ENCODE measurements around the gene ALPG. TPM values are rescaled to one million over a fixed set of nuclear protein-coding genes. Genes with fewer than 3 reads are reported as not detected.
"Not testable (repeated sequence)": the region's sequence is repeated elsewhere in the genome, so short reads cannot be mapped to it uniquely, and the experiment has no call there.

Gene ALPG
- total RNA-seq, 1 experiment from 2014 or later: not detected

DNA sequence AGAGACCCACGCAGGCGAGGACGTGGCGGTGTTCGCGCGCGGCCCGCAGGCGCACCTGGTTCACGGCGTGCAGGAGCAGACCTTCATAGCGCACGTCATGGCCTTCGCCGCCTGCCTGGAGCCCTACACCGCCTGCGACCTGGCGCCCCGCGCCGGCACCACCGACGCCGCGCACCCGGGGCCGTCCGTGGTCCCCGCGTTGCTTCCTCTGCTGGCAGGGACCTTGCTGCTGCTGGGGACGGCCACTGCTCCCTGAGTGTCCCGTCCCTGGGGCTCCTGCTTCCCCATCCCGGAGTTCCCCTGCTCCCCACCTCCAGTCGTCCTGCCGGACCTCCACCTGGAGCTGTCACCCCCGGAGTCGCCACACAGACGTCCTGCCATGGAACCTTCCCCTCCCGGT lies 3.0 kb downstream of the ALPG start:
- not testable (repeated sequence) for H3K9me3 ChIP-seq, DNase-seq, H3K4me3 ChIP-seq, H3K36me3 ChIP-seq, H3K27me3 ChIP-seq

DNA sequence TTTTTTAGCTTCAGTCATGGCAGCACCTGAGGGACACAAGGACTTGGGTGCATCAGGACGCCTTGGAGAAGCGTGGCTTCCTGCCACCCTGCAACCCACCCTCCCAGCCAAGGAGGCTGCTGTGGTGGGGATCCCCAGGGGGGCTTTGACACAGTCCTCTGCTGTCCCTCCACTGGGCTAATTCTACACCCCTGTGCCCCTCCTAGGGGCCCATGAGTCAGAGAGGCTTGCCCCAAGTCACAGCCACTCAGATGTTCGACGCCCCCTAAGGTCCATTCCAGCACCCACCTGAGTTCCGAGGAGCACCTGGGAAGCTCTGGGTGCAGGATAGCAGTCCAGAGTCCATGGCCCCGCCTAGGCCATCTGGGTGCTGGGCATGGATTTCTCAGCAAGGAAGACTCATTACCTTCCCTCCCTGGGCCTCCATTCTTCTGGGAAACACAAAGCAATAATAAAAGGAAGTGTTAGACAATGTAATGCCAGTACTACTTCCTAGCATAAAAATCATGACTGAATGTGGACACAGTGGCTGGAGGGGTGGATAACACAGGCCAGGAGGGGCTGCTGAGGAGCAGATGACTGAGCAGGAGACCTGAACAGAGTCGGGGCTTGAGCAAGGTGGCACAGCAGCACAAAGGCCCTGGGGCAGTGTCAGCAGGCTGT lies 3.7 kb downstream of the ALPG start:
- H3K27me3 ChIP-seq: no peaks in the 10 kb centered on the region
- no peak for DNase-seq
- no peak overlapping the region for H3K4me3 ChIP-seq
- no peaks in the 10 kb centered on the region for H3K9me3 ChIP-seq
- no peaks in the 10 kb centered on the region for H3K36me3 ChIP-seq

DNA sequence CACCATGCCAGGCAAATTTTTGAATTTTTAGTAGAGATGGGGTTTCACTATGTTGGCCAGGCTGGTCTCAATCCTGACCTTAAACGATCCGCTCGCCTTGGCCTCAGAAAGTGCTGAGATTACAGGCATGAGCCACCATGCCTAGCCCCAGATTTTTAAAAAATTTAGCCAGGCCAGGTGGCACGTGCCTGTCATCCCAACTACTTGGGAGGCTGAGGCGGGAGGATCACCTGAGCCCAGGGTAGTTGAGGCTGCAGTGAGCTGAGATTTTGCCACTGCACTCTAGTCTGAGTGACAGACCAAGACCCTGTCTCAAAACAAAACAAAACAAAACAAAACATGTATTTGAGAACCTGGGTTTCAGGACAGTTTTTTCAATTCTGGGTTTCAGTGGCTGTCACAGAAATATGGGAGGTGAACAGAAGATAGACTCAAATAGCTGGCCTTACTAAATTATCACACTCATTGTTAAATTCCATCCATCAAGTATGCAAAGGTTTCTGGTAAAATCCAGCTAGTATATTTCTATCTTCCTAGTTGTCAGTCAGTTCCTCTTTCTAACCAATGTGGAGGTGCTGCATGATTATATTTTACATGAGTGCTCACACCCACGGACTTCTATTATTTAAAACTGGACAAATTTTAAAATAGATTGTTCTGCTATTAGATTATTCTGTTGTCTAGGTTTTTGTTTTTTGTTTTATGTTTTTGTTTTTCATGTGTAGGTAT lies 5.4 kb downstream of the ALPG start:
- Histone ChIP-seq H3K36me3 (no peaks in the 10 kb centered on the region), H3K9me3 (no peaks in the 10 kb centered on the region), H3K4me3 (no peak overlapping the region), H3K27me3 (no peaks in the 10 kb centered on the region)
- no peak for DNase-seq

DNA sequence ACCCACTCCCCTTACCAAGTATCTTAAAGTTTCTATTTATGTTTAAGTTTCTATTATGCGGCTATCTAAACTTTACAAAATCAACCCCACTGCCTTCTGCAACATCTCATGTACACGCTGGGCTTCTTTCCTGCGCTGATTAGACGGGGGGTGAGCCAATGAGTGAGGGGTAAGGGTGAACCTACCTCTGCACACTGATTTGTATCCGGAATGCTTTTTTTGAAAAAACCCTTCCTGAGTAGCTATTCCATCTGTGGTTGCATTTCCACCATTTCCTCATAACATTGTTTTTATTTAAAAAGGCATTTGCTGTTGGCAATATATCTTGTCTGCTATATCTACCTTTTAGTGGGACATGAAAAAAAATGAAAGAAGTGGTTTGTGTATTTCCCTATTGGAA lies 6.3 kb downstream of the ALPG start:
- H3K9me3 ChIP-seq: no peaks in the 10 kb centered on the region
- no peaks in the 10 kb centered on the region for H3K27me3 ChIP-seq
- H3K4me3 ChIP-seq: no peak overlapping the region
- no peak for DNase-seq
- no peaks in the 10 kb centered on the region for H3K36me3 ChIP-seq

DNA sequence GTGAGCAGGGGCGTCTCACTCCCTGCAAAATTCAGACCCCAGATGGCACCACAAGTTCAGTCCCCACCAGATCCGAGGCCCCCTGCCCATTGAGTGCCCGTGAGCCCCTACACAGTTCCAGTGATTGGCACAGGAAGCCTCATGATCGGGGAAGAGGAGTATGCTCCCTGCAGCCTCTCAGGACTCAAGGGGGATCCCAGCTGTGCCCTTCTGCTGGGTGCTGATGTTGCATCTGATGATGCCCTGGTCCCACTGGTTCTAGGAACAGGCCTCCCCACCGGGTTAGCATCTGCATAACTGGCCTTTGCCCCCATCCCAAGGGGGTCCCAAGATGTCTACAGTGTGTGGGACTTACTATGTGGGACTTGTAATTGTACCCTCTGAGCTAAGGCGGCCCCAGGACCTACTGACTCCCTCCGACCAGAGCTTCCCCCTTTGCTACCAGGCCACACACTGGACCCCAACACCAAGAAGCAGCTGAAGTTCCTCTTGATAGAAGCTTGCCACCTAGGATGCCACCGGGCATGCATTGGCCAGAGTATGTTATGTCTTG lies 8.6 kb downstream of the ALPG start:
- Histone ChIP-seq H3K27me3 (peaks cover 19% of the 10 kb centered on the region), H3K4me3 (no peak overlapping the region), H3K36me3 (no peaks in the 10 kb centered on the region), H3K9me3 (no peaks in the 10 kb centered on the region)
- DNase-seq: no peak

DNA sequence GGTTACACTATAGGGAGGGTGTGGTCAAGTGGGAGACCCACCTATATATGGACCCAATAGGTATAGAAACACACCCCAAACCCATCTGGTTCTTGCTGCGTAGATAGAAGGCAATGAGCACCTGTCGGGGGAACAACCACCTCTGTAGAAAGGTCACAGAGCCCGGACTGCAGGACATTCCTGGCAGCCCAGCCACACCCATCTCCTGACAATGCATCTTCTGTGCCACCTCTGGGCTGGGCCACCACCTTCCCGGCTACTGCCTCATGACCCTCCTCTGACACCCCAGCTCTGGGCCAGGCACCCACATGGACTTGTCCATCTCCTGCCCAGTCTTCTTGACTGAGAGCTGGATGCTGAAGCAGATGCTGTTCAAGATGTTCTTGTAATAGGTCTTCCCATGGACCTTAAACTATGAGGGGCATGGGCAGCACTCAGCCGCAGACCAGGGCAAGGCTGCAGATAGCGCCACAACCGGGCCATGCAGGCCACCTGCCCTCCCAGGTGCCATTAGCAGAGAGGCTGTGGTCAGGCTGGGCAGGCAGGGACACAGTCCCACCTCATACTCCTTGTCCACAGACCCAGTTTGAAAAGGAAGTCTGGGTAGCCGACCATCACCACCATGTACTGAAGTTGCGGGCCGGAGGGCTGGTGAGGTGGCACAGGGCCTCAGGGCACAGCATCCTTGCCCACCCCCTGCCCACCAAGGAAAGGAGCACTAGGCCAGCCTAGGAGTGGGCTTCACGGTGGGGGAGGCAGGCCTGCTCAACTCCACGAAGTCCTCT lies 9.3 kb downstream of the ALPG start:
- H3K9me3 ChIP-seq: no peaks in the 10 kb centered on the region
- peaks cover 26% of the 10 kb centered on the region for H3K27me3 ChIP-seq
- H3K4me3 ChIP-seq: no peak overlapping the region
- H3K36me3 ChIP-seq: no peaks in the 10 kb centered on the region
- no peak for DNase-seq

DNA sequence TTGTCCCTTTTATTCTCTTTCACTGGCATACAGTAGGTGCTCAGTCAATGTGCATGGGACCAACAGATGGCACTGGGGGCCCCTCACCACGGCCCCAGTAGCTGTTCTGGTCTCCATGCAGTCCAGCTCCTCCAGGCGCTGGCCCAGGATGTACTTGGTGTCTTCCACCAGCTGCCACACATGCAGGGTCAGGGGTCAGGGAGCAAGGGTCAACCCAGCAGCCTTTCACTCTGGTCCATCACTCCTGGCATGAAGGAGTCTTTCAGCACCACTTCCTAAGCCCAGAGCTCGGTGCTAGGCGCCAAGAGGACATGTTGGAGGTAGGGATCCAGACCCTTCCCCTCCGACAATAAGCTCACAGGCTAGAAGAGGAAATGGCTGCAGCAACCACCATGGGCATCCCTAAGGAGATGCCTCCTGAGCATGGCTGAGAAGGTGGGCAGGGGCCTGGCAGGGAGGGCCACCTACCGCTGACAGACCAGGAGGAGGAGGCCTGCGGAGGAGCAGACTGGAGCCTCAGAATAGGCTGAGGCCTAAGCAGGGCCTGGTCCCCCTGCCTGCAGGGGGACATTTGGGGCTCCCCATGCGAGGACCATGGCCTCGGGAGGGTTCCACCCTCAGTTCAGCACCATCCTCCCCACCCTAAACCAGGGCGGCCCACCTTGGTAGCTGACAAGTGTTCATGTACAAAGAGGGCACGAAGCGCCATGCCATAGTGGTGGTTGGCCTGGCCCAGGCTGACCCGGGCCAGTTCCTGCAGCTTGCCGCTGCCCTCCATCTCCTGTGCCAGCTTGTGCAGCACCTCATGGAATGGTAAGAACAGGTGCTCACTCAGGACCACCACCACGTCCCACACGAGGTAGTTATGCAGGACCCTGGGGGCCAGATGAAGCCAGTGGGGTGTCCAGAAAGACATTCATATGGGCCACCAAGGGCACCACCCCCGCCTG lies 10.2 kb downstream of the ALPG start:
- H3K4me3 ChIP-seq: no peak overlapping the region
- H3K9me3 ChIP-seq: peaks cover 2% of the 10 kb centered on the region; the same call in 1 of the 2 replicates
- no peaks in the 10 kb centered on the region for H3K36me3 ChIP-seq
- peaks cover 29% of the 10 kb centered on the region for H3K27me3 ChIP-seq
- no peak for DNase-seq

DNA sequence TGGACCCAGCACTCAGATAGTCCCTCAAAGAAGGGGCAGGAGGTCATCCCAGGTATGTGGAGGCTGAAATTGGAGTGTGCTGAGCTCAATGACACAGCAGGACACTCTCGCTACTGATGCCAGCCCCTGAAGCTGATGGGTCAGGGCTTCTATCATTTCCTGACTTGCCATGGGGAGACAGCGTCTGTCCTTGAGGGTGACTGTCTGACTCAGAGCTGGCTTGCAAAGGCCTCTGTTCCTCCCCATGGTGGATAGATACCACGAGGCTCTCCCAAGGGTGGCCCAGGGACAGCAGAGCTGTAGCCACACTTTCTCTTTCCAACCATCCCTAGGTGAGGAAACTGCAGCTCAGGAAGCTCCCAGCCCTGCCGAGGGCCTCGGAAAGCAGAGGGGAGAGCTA lies 10.8 kb downstream of the ALPG start:
- H3K4me3 ChIP-seq: no peak overlapping the region
- peaks cover 5% of the 10 kb centered on the region for H3K9me3 ChIP-seq
- peaks cover 29% of the 10 kb centered on the region for H3K27me3 ChIP-seq
- H3K36me3 ChIP-seq: no peaks in the 10 kb centered on the region
- DNase-seq: no peak

DNA sequence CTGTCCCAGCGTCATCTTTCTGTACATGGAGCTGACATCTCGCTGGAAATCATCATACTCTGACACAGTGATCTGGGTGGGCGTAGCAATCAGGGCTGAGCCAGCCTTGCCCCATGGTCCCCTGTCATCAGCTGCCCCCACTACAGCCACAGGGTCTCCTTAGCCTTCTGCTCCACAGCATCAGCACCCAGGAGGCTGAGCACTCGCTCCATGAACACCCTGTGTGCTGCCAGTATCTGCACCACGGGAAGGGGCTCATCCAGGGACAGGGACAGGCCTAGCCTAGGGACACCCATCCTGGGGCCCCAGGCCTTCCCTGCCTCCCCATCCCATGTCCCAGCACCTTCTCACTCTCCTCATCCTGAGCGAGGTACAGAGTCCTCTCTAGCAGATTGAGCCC lies 11.4 kb downstream of the ALPG start:
- H3K9me3 ChIP-seq: peaks cover 8% of the 10 kb centered on the region
- no peaks in the 10 kb centered on the region for H3K36me3 ChIP-seq
- peaks cover 29% of the 10 kb centered on the region for H3K27me3 ChIP-seq
- DNase-seq: no peak
- H3K4me3 ChIP-seq: no peak overlapping the region

DNA sequence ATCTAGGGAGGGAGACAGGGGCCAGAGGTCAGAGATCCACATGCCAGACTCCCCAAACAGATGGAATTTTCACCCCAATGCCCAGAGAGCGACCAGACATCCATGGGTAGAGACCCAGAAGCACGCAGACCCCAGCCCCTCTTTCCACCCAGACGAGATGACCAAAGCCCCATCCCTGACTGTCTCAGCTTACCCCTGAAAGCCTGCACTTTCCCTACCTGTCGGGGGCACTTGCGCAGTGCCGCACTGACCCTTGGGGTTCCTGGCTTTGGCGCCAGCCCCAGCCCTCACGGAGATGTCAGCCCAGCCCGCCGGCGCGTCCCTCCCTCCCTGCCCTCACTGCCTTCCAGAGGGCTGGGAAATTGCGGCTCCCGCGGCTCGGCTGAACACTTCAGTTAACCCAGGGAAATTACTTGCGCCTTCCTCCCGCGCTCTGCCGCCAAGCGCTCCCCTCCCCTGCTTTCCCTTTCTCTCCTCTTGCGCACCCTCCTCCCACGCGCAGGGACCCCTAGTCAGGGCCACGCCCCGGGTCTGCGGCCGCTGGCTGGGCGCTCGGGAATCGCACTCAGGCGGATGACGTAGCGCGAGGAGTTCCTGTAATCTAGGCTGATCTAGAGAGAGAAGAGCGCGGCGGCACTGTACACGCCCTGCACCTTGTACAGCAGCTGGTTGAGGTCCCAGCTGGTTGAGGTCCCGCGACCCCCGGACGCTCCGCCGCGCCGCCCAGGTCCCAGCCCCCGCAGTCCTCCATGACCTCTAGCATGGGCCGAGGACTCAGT lies 12.0 kb downstream of the ALPG start:
- DNase-seq: peak; percentile 59
- H3K4me3 ChIP-seq: peak overlapping the region; percentile 29
- peaks cover 8% of the 10 kb centered on the region for H3K9me3 ChIP-seq
- peaks cover 29% of the 10 kb centered on the region for H3K27me3 ChIP-seq
- H3K36me3 ChIP-seq: no peaks in the 10 kb centered on the region

DNA sequence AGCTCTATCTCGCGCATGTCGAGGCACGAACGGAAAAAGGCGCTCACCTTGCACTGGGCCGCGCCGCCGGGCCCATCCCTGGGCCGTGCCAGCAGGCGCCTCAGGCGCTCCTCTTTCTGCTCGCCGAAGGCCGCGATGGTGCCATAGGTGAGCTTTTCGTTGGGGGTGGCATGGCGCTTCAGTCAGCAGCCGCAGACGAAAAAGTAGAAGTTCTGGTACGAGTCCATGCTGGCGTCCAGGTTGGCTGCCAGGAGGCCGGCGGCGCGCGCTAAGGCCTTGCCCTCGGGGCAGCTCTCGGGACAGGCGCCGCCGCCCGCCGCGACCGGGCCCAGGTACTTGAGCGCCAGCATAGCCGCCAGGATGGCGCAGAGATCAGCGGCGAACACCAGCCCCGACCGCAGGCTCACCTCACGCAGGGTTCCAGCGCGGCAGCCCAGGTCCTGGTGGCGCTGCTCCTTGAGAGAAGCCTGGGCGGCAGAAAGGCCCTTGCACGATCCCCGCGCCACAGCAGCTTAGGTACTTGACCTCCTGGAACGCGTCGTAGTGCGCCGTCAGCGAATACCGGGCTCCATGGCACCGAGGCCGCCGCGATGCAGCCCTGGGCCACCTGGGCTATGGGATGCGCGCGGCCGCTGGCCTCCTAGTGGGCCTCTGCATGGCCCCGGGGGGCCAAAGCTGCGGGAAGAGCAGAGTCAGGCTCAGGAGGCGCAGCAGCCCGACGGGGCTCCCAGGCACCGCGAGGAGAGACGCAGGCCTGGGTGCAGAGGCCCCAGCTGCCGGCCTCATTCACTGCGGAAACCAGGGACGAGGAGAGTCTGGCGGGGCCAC lies 12.8 kb downstream of the ALPG start:
- Histone ChIP-seq H3K4me3 (no peak overlapping the region; the same call in 1 of the 2 replicates), H3K36me3 (no peaks in the 10 kb centered on the region), H3K9me3 (peaks cover 8% of the 10 kb centered on the region), H3K27me3 (peaks cover 29% of the 10 kb centered on the region)
- no peak for DNase-seq

DNA sequence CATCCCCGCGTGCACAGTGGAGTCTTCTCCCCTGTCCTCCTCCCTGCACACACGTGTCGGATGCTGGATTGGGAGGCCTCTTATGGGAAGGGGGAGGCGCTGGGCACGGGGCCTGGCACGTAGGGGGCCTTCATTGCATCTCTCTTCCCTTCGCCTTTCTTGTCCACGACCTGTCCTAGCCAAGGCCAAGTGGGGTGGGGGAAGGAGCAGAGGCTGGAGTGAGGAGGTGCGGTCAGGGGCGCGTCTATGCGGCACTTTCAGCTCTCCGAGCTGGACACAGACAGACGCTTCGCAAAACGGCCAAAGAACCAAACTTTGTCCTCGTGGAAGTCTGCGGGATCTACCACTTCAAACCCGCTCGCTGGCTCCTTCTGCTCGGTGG lies 13.4 kb downstream of the ALPG start:
- Histone ChIP-seq H3K27me3 (peaks cover 29% of the 10 kb centered on the region), H3K9me3 (peaks cover 8% of the 10 kb centered on the region), H3K36me3 (no peaks in the 10 kb centered on the region), H3K4me3 (no peak overlapping the region)
- DNase-seq: no peak

DNA sequence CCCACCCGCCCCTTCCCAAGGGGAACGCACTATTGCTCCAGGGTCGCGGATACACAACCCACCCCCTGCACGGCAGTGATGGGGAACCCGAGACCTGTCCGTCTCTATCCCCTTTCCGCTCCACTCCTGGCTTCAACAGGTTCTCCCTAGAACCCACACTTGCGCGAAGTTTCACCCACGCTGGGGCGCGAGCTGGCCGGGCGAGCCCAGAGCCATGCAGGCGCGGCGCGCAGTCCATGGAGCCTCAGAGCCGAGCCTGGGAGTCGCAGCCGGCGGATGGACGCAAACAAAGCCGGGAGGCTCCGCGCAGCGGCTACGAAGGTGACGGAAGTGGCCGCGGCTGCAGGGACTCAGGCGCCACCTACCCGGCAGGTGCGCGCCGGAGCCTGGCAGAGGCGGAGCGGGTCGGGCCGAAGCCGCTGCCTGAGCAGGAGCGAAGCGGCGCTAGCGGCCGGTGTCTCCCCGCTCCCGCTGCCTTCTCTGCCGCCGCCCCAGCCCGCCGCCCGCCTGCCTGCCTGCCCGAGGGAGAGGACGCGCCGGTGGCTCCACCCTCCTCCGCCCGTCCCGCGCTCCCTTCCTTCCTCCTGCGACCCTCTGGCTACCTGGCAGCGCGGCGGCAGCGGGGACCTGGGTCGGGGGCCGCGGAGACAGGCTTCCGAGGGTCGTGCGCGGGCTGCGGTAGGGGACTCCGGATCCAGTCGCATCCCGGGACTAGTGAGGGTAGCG lies 14.0 kb downstream of the ALPG start:
- peak; percentile 29 for DNase-seq
- Histone ChIP-seq H3K9me3 (peaks cover 8% of the 10 kb centered on the region), H3K4me3 (0 out of 2 replicates have a peak overlapping the region, but pooled peaks have one; percentile 16), H3K27me3 (peaks cover 29% of the 10 kb centered on the region), H3K36me3 (no peaks in the 10 kb centered on the region)

DNA sequence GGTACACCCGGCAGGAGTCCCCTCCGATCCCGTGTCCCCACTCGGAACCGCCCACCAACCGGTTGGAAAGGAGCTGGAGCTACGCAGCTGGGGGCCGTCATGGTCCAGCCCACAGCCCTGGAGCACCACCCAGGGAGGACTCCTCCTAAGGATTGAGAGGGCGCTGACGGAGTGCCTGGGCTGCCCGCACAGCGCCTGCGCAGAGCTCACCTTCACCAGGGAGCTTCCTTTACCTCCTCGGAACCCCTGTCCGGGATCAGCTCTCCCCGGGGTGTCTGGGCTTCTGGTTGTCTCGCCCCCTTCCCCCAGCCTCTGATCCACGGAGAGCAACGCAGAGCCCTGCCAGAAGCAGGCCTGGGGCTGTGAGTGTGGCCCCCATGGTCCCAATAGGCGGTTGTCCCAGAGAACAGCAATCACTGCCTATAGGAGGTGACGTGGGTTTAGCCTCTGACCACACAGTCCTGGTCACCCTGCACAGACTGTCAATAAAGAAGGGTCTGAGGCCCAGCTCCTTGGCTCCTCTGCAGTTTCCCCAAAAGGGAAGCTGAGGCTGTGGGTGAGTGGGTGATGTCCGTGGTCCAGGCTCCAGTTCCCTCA lies 14.6 kb downstream of the ALPG start:
- DNase-seq: no peak
- Histone ChIP-seq H3K27me3 (peaks cover 29% of the 10 kb centered on the region), H3K9me3 (peaks cover 8% of the 10 kb centered on the region), H3K36me3 (no peaks in the 10 kb centered on the region), H3K4me3 (no peak overlapping the region)
